ENCODE measurements around the gene CDAN1.

DNA sequence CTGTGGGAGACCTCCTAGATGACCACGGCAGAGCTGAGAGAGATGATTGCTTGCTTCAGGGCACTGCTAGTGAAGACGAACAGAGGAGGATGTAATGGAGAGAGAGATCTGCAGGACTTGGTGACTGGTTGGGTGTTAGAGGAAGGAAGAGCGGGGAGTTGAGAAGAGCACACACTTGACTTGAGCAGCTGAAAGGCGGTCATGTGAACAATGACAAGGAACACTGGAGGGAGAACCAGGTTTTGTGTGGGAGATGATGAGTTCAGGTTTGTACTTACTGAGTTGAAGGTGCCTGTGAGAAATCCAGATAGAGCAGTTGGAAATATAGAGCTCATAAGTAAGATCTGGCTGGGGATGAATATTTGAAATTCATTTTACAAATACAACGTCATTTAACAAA lies 40.3 kb downstream of the CDAN1 start:
- TF ChIP-seq RAD21 (IDR thresholded peaks at IDR 0.05; ENCODE audit: insufficient read depth, low read depth, low read length) = no peak
- TF ChIP-seq CTCF (IDR thresholded peaks at IDR 0.05 in 2 of 3, conservative IDR thresholded peaks at IDR 0.05 in 1 of 3; ENCODE audit: control insufficient read depth in 2 of 3, extremely low read depth in 1 of 3, insufficient read depth in 1 of 3, low read depth in 3 of 3, low read length in 3 of 3) = no peak
- no peak for TF ChIP-seq POLR2A (IDR thresholded peaks at IDR 0.05; ENCODE audit: low read depth, low read length)
- TF ChIP-seq SRF (IDR thresholded peaks at IDR 0.05; ENCODE audit: low read depth in 2 of 2, low read length in 2 of 2) = no peak
- TF ChIP-seq EZH2 (IDR thresholded peaks at IDR 0.05; ENCODE audit: borderline replicate concordance, control insufficient read depth, low read depth, low read length) = no peak

Data from GM12878 (cell line).